Rectal smooth muscle tissue (tissue), 1 donor: Measurements from ENCODE around the gene CNTF.

Experiments
- H3K27ac ChIP-seq: one replicate; pipeline ENCODE4 v1.7.0; 2013; ENCODE audit warnings: low read depth, low read length, inconsistent platforms
- H3K27me3 ChIP-seq: one replicate; pipeline ENCODE4 v1.7.0; 2013; ENCODE audit warnings: low read length; ENCODE audit not compliant: control insufficient read depth, insufficient read depth
- H3K36me3 ChIP-seq: one replicate; pipeline ENCODE4 v1.7.0; 2013; ENCODE audit warnings: low read length; ENCODE audit not compliant: control insufficient read depth, insufficient read depth
- H3K4me1 ChIP-seq: one replicate; pipeline ENCODE4 v1.7.0; 2013; ENCODE audit warnings: low read length; ENCODE audit not compliant: control insufficient read depth, insufficient read depth
- H3K4me3 ChIP-seq: one replicate; pipeline ENCODE4 v1.7.0; 2013; ENCODE audit warnings: low read length
- H3K9ac ChIP-seq: one replicate; pipeline ENCODE4 v1.7.0; 2013; ENCODE audit warnings: low read length

Gene CNTF

GRCh38 chr11:58582437-58582836 is 40.0 kb upstream of the CNTF start:
- H3K36me3 ChIP-seq = peaks cover 3% of the 10 kb centered on the region
- H3K27me3 ChIP-seq = no peaks in the 10 kb centered on the region
- H3K27ac ChIP-seq = no peak overlapping the region
- H3K9ac ChIP-seq = no peak overlapping the region
- H3K4me1 ChIP-seq = peaks cover 20% of the 10 kb centered on the region
- no peak overlapping the region for H3K4me3 ChIP-seq

- no peak overlapping the region for H3K4me3 ChIP-seq
- no peaks in the 10 kb centered on the region for H3K27me3 ChIP-seq
- H3K36me3 ChIP-seq = no peaks in the 10 kb centered on the region
- H3K4me1 ChIP-seq = peaks cover 5% of the 10 kb centered on the region
- H3K27ac ChIP-seq = no peak overlapping the region
- H3K9ac ChIP-seq = no peak overlapping the region
Measured at GRCh38 chr11:58586998-58587397, 35.5 kb upstream of the CNTF start.

GRCh38 chr11:58591659-58592058 is 30.8 kb upstream of the CNTF start:
- peaks cover 3% of the 10 kb centered on the region for H3K4me1 ChIP-seq
- no peak overlapping the region for H3K9ac ChIP-seq
- H3K27ac ChIP-seq = no peak overlapping the region
- H3K27me3 ChIP-seq = no peaks in the 10 kb centered on the region
- H3K4me3 ChIP-seq = no peak overlapping the region
- H3K36me3 ChIP-seq = no peaks in the 10 kb centered on the region

GRCh38 chr11:58592760-58593472 is 29.5 kb upstream of the CNTF start:
- H3K9ac ChIP-seq = no peak overlapping the region
- H3K27me3 ChIP-seq = no peaks in the 10 kb centered on the region
- no peak overlapping the region for H3K27ac ChIP-seq
- H3K4me1 ChIP-seq = peaks cover 3% of the 10 kb centered on the region
- H3K4me3 ChIP-seq = no peak overlapping the region
- no peaks in the 10 kb centered on the region for H3K36me3 ChIP-seq

- no peak overlapping the region for H3K27ac ChIP-seq
- no peak overlapping the region for H3K4me3 ChIP-seq
- no peak overlapping the region for H3K9ac ChIP-seq
- no peaks in the 10 kb centered on the region for H3K27me3 ChIP-seq
- H3K36me3 ChIP-seq = no peaks in the 10 kb centered on the region
- H3K4me1 ChIP-seq = peaks cover 3% of the 10 kb centered on the region
Measured at GRCh38 chr11:58594826-58595225, 27.6 kb upstream of the CNTF start.

GRCh38 chr11:58596621-58597020 is 25.8 kb upstream of the CNTF start:
- Histone ChIP-seq H3K9ac (no peak overlapping the region), H3K27me3 (no peaks in the 10 kb centered on the region), H3K4me3 (no peak overlapping the region), H3K4me1 (peaks cover 3% of the 10 kb centered on the region), H3K36me3 (no peaks in the 10 kb centered on the region), H3K27ac (no peak overlapping the region)

GRCh38 chr11:58597486-58598144 is 24.9 kb upstream of the CNTF start:
- Histone ChIP-seq H3K4me3 (no peak overlapping the region), H3K27me3 (no peaks in the 10 kb centered on the region), H3K36me3 (no peaks in the 10 kb centered on the region), H3K9ac (no peak overlapping the region), H3K27ac (no peak overlapping the region), H3K4me1 (peaks cover 3% of the 10 kb centered on the region)

- no peaks in the 10 kb centered on the region for H3K4me1 ChIP-seq
- H3K27ac ChIP-seq = no peak overlapping the region
- no peaks in the 10 kb centered on the region for H3K27me3 ChIP-seq
- H3K4me3 ChIP-seq = no peak overlapping the region
- no peak overlapping the region for H3K9ac ChIP-seq
- H3K36me3 ChIP-seq = no peaks in the 10 kb centered on the region
Measured at GRCh38 chr11:58600510-58600909, 22.0 kb upstream of the CNTF start.

GRCh38 chr11:58606930-58607714 is 15.3 kb upstream of the CNTF start:
- H3K36me3 ChIP-seq = peaks cover 8% of the 10 kb centered on the region
- H3K4me3 ChIP-seq = no peak overlapping the region
- no peaks in the 10 kb centered on the region for H3K27me3 ChIP-seq
- H3K4me1 ChIP-seq = no peaks in the 10 kb centered on the region
- no peak overlapping the region for H3K9ac ChIP-seq
- no peak overlapping the region for H3K27ac ChIP-seq

- Histone ChIP-seq H3K9ac (no peak overlapping the region), H3K27me3 (no peaks in the 10 kb centered on the region), H3K27ac (no peak overlapping the region), H3K36me3 (peaks cover 18% of the 10 kb centered on the region), H3K4me1 (no peaks in the 10 kb centered on the region), H3K4me3 (no peak overlapping the region)
Measured at GRCh38 chr11:58608331-58608730, 14.1 kb upstream of the CNTF start.

GRCh38 chr11:58609723-58610122 is 12.7 kb upstream of the CNTF start:
- H3K27ac ChIP-seq = no peak overlapping the region
- no peaks in the 10 kb centered on the region for H3K27me3 ChIP-seq
- no peaks in the 10 kb centered on the region for H3K4me1 ChIP-seq
- no peak overlapping the region for H3K9ac ChIP-seq
- H3K4me3 ChIP-seq = no peak overlapping the region
- H3K36me3 ChIP-seq = peaks cover 30% of the 10 kb centered on the region

GRCh38 chr11:58613228-58613627 is 9.2 kb upstream of the CNTF start:
- no peak overlapping the region for H3K9ac ChIP-seq
- no peaks in the 10 kb centered on the region for H3K27me3 ChIP-seq
- no peak overlapping the region for H3K27ac ChIP-seq
- H3K4me3 ChIP-seq = no peak overlapping the region
- no peaks in the 10 kb centered on the region for H3K4me1 ChIP-seq
- H3K36me3 ChIP-seq = peaks cover 38% of the 10 kb centered on the region
